Activated CD4-positive, CD25-positive, alpha-beta regulatory T cell treated with anti-CD3 and anti-CD28 coated beads, Interleukin-2, amount 50 U/mL, for 72 hours (primary cell): Measurements from ENCODE around the gene MPRIP.

ENCODE experiments used
- DNase-seq: peaks from one replicate; pipeline ENCODE4 v3.0.0; 2021

Gene MPRIP

GRCh38 chr17:17073030-17073564 is 30.8 kb downstream of the MPRIP start:
- DNase-seq = no peak

GRCh38 chr17:17073581-17074403 is 31.5 kb downstream of the MPRIP start:
- no peak for DNase-seq

- no peak for DNase-seq
Observed at GRCh38 chr17:17075125-17075781, 33.0 kb downstream of the MPRIP start.

GRCh38 chr17:17076066-17076465 is 33.8 kb downstream of the MPRIP start:
- no peak for DNase-seq

GRCh38 chr17:17077101-17077500 is 34.8 kb downstream of the MPRIP start:
- DNase-seq = no peak

- no peak for DNase-seq
Observed at GRCh38 chr17:17077861-17078732, 35.8 kb downstream of the MPRIP start.

GRCh38 chr17:17078832-17079231 is 36.6 kb downstream of the MPRIP start:
- no peak for DNase-seq

GRCh38 chr17:17079336-17079735 is 37.1 kb downstream of the MPRIP start:
- DNase-seq = no peak

GRCh38 chr17:17079761-17080160 is 37.5 kb downstream of the MPRIP start:
- no peak for DNase-seq

GRCh38 chr17:17080181-17080631 is 37.9 kb downstream of the MPRIP start:
- no peak for DNase-seq

GRCh38 chr17:17080781-17081180 is 38.5 kb downstream of the MPRIP start:
- DNase-seq = no peak

GRCh38 chr17:17081304-17081940 is 39.2 kb downstream of the MPRIP start:
- no peak for DNase-seq

GRCh38 chr17:17082878-17083277 is 40.6 kb downstream of the MPRIP start:
- DNase-seq = no peak

GRCh38 chr17:17084317-17084835 is 42.1 kb downstream of the MPRIP start:
- DNase-seq = no peak

GRCh38 chr17:17084941-17085340 is 42.7 kb downstream of the MPRIP start:
- DNase-seq = no peak

GRCh38 chr17:17086585-17086984 is 44.3 kb downstream of the MPRIP start:
- no peak for DNase-seq

GRCh38 chr17:17087424-17088015 is 45.3 kb downstream of the MPRIP start:
- no peak for DNase-seq

- no peak for DNase-seq
Observed at GRCh38 chr17:17088086-17088485, 45.8 kb downstream of the MPRIP start.

GRCh38 chr17:17088541-17089525 is 46.6 kb downstream of the MPRIP start:
- no peak for DNase-seq

GRCh38 chr17:17089796-17090641 is 47.8 kb downstream of the MPRIP start:
- no peak for DNase-seq
